VCaP (cell line): ENCODE results near the gene ACP2.

Source experiments
- H3K27ac ChIP-seq: fragments of 450-650 bp; 2 replicates; pipeline ENCODE4 v1.5.1; 2017
- CTCF ChIP-seq: fragments of 450-650 bp; conservative IDR thresholded peaks from 2 replicates; pipeline ENCODE4 v1.5.1; 2017; ENCODE audit warnings: mild to moderate bottlenecking, moderate library complexity

Gene ACP2

GRCh38 chr11:47258317-47258902 is 9.8 kb upstream of the ACP2 start:
- no peak for TF ChIP-seq CTCF
- no peak overlapping the region for H3K27ac ChIP-seq

GRCh38 chr11:47257517-47258316 is 9.1 kb upstream of the ACP2 start, which contains the start of gene NR1H3:
TSS of gene NR1H3 (plus strand) at chr11:47257996. CDS start at chr11:47259217, 1,221 bp downstream.
- H3K27ac ChIP-seq: no peak within 1 kb of the TSS
- TF ChIP-seq CTCF: no peak

- H3K27ac ChIP-seq: no peak overlapping the region
- TF ChIP-seq CTCF: no peak
Measured at GRCh38 chr11:47257177-47257516, 8.5 kb upstream of the ACP2 start.

GRCh38 chr11:47256374-47256773 is 7.8 kb upstream of the ACP2 start:
- TF ChIP-seq CTCF: no peak
- no peak overlapping the region for H3K27ac ChIP-seq

DNA sequence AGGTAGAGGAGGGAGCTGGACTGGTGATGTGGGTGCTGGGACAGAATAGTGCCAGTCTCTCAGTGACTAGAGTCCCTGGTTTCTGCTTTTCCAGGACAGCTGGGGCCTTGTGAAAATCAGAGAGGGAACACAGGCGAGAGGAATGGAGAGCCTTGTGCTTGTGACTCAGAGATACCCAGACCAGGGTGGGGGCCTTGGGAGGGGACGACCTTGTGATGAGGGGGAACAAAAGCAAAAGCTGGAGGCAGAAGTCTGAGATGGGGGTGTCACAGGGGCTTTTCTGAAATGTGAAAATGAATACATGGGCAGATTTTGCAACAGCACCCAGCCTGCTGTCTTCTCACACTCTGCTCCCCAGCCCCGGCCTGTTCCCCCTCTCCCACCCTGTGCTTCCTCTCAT is 5.8 kb upstream of the ACP2 start:
- H3K27ac ChIP-seq: no peak overlapping the region
- no peak for TF ChIP-seq CTCF

DNA sequence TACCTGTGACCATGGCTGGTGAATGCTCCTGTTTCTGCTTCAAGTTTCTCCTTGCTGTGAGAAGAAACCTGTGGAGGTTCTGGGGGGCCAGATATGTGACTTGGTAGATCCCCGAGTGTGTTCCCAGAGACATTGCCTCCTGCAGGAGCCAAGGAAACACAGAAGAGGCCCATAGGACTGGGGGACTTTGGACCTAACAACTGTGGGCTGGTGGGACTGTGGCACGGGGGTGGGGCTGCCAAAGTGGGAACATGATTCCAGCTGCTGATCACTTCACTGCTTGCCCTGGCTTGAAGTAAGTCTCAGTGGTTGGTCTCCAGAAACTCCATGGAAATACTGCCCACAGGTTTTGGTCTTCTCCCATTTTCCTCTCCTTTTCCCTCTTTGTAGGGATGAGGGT is 5.0 kb upstream of the ACP2 start:
- no peak for TF ChIP-seq CTCF
- no peak overlapping the region for H3K27ac ChIP-seq

GRCh38 chr11:47251751-47252150 is 3.1 kb upstream of the ACP2 start:
- TF ChIP-seq CTCF: no peak

More at GRCh38 chr11:47251751-47252150, 3.1 kb upstream of the ACP2 start:
- no peak overlapping the region for H3K27ac ChIP-seq
